ENCODE measurements around the gene KCTD1. TPM values are rescaled to one million over a fixed set of nuclear protein-coding genes. Genes with fewer than 3 reads are reported as not detected.

The KCTD1 gene
- total and polyA plus RNA-seq, 2 experiments from 2014 or later, result 5.4 to 13.8 TPM

- no peak for DNase-seq (ENCODE audit: low spot score)
- Histone ChIP-seq H3K4me3 (no peak overlapping the region), H3K79me2 (peaks cover 15% of the 10 kb centered on the region), H3K36me3 (replicated peaks; ENCODE audit: insufficient read depth, low read depth) (no peaks in the 10 kb centered on the region), H4K20me1 (ENCODE audit: insufficient read depth, poor library complexity, severe bottlenecking) (no peaks in the 10 kb centered on the region), H3K4me1 (ENCODE audit: insufficient read depth) (peaks cover 13% of the 10 kb centered on the region), H2AFZ (no peak overlapping the region), H3K27me3 (peaks cover 48% of the 10 kb centered on the region), H3K9me2 (replicated peaks; ENCODE audit: insufficient read depth) (no peaks in the 10 kb centered on the region), H3K27ac (no peak overlapping the region), H3K4me2 (peak overlapping the region; percentile 100), H3K9me3 (ENCODE audit: low read depth) (no peaks in the 10 kb centered on the region)
- peak; percentile 89 for TF ChIP-seq EZH2 (IDR thresholded peaks at IDR 0.05; ENCODE audit: borderline replicate concordance)
- TF ChIP-seq, protein P1, sequence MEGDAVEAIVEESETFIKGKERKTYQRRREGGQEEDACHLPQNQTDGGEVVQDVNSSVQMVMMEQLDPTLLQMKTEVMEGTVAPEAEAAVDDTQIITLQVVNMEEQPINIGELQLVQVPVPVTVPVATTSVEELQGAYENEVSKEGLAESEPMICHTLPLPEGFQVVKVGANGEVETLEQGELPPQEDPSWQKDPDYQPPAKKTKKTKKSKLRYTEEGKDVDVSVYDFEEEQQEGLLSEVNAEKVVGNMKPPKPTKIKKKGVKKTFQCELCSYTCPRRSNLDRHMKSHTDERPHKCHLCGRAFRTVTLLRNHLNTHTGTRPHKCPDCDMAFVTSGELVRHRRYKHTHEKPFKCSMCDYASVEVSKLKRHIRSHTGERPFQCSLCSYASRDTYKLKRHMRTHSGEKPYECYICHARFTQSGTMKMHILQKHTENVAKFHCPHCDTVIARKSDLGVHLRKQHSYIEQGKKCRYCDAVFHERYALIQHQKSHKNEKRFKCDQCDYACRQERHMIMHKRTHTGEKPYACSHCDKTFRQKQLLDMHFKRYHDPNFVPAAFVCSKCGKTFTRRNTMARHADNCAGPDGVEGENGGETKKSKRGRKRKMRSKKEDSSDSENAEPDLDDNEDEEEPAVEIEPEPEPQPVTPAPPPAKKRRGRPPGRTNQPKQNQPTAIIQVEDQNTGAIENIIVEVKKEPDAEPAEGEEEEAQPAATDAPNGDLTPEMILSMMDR (IDR thresholded peaks at IDR 0.05; ENCODE audit: poor library complexity), result no peak
- WGBS (ENCODE audit: low lambda C conversion rate, missing lambda C conversion rate), result 17% methylated on average over 22 of the region's 28 CpGs
These were observed 2.8 kb upstream of the KCTD1 start for GRCh38 chr18:26550998-26551694.

DNA sequence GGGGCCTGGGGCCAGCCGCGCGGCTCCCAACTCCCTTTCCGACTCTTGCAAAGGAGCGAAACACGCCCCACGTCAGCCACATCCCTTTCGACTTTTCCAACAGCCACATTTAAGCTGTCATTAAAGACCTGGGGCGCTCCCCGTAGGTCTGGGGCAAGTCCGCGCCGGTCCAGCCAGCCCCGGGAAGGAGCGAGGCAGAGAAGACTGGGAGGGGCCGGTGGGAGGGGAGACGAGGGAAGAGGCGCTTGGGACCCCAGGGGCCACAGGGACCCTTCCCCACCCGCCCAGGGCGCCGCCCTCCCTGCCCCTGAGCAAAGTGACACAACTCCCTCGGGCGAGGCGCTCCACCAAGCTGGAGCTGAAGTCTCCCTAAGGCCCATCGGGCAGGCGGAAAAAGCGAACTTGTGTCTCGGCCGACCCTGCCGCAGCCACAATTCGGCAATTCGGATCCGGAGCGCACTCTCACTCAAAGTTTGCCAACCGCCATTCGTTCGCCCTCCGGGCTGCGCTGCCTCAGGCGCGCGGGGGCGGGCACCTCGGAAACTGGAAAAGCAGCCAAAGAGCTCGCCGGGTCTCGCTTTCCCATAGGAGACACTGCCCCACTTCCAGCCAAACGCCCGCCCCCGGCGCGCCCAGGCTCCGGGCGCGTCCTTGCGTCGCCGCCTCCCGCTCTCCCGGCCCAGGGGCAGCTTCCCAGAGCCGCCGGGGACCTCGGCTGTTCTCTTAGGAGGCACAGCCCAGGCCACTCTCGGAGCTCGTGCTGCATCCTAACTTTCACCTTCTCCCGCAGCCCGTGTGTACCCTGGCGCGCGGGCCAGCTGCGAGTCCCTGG, 1.1 kb upstream of the KCTD1 start:
- H3K4me2 ChIP-seq, result peak overlapping the region; percentile 100
- peak; percentile 59 for DNase-seq (ENCODE audit: low spot score)
- peaks cover 28% of the 10 kb centered on the region for H3K4me1 ChIP-seq (ENCODE audit: insufficient read depth)
- H3K9me3 ChIP-seq (ENCODE audit: low read depth), result no peaks in the 10 kb centered on the region
- TF ChIP-seq, protein P1 (IDR thresholded peaks at IDR 0.05; ENCODE audit: poor library complexity), result no peak
- TF ChIP-seq EZH2phosphoT487 (IDR thresholded peaks at IDR 0.05; ENCODE audit: low read depth, severe bottlenecking, unreplicated experiment), result no peak
- TF ChIP-seq EZH2 (IDR thresholded peaks at IDR 0.05; ENCODE audit: borderline replicate concordance), result no peak
- no peaks in the 10 kb centered on the region for H3K36me3 ChIP-seq (replicated peaks; ENCODE audit: insufficient read depth, low read depth)
- peaks cover 29% of the 10 kb centered on the region for H3K79me2 ChIP-seq
- H3K27me3 ChIP-seq, result peaks cover 46% of the 10 kb centered on the region
- H2AFZ ChIP-seq, result peak overlapping the region; percentile 88
- 2% methylated on average over 58 of the region's 71 CpGs for WGBS (ENCODE audit: low lambda C conversion rate, missing lambda C conversion rate)
- peaks cover 2% of the 10 kb centered on the region for H4K20me1 ChIP-seq (ENCODE audit: insufficient read depth, poor library complexity, severe bottlenecking)
- H3K4me3 ChIP-seq, result peak overlapping the region; percentile 91
- no peaks in the 10 kb centered on the region for H3K9me2 ChIP-seq (replicated peaks; ENCODE audit: insufficient read depth)
- H3K27ac ChIP-seq, result peak overlapping the region; percentile 49

DNA sequence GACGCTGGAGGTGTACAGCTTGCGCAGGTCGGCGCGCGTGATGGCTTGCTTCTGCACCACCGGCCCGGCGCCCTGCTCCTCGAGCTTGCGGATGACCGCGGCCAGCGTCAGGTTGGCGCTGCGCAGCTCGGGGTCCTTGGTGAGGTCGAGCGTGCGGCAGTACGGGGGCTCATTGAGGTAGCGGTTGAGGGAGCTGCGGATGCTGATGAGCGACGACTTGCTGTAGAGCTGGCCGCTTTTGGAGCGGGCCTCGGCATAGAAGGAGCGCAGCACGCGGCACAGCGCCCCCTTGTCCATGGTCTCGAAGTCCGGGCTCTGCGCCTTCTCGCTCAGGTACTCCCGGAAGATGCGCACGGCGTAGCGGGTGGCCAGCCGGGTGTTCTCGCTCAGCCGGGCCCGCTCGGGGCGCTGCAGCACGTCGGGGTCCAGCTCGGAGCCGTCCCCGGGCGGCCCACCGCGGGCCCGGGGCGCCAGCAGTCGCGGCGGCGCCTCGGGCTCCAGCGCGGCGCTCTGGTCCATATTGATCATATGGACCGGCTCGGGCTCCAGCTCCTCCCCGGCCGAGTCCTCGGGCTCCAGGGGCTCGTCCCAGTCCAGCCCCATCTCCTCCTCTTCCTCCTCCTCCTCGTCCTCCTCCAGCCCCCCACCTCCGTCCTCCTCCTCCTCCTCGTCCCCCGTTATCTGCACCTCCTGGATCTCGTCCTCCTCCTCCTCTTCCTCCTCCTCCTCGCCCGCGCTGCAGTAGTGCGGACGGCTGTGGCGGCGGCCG, 523 bp downstream of the KCTD1 start:
- TF ChIP-seq, protein P1 (IDR thresholded peaks at IDR 0.05; ENCODE audit: poor library complexity), result peak; percentile 66
- TF ChIP-seq EZH2 (IDR thresholded peaks at IDR 0.05; ENCODE audit: borderline replicate concordance), result no peak
- peaks cover 30% of the 10 kb centered on the region for H3K27me3 ChIP-seq
- peaks cover 42% of the 10 kb centered on the region for H3K79me2 ChIP-seq
- WGBS (ENCODE audit: low lambda C conversion rate, missing lambda C conversion rate), result 3% methylated on average over 58 of the region's 84 CpGs
- H3K27ac ChIP-seq, result peak overlapping the region; percentile 49
- peak overlapping the region; percentile 88 for H2AFZ ChIP-seq
- DNase-seq (ENCODE audit: low spot score), result peak; percentile 92
- H3K9me3 ChIP-seq (ENCODE audit: low read depth), result no peaks in the 10 kb centered on the region
- H3K36me3 ChIP-seq (replicated peaks; ENCODE audit: insufficient read depth, low read depth), result no peaks in the 10 kb centered on the region
- peaks cover 42% of the 10 kb centered on the region for H3K4me1 ChIP-seq (ENCODE audit: insufficient read depth)
- H3K4me3 ChIP-seq, result peak overlapping the region; percentile 91
- peak overlapping the region; percentile 100 for H3K4me2 ChIP-seq
- no peaks in the 10 kb centered on the region for H3K9me2 ChIP-seq (replicated peaks; ENCODE audit: insufficient read depth)
- H4K20me1 ChIP-seq (ENCODE audit: insufficient read depth, poor library complexity, severe bottlenecking), result peaks cover 14% of the 10 kb centered on the region
